HG03520 (cell line): ENCODE results near the gene IFT27.
"Not testable (repeated sequence)": the region's sequence is repeated elsewhere in the genome, so short reads cannot be mapped to it uniquely, and the experiment has no call there.

Source experiments
- ATAC-seq: cut with Tn5 transposase; IDR thresholded peaks from one replicate; pipeline ENCODE4 v1.9.1; 2021; ENCODE audit warnings: mild to moderate bottlenecking, moderate library complexity; ENCODE audit not compliant: unreplicated experiment

IFT27 gene

GRCh38 chr22:36765943-36766450, 9.9 kb downstream of the IFT27 start:
- ATAC-seq: no peak

- ATAC-seq: no peak
Measured at GRCh38 chr22:36765131-36765942, 10.6 kb downstream of the IFT27 start.

GRCh38 chr22:36764641-36765040, 11.3 kb downstream of the IFT27 start:
- ATAC-seq: no peak

GRCh38 chr22:36764060-36764459, 11.9 kb downstream of the IFT27 start:
- ATAC-seq: no peak

- ATAC-seq: no peak
Measured at GRCh38 chr22:36763576-36763975, 12.3 kb downstream of the IFT27 start.

- no peak for ATAC-seq
Measured at GRCh38 chr22:36762687-36763260, 13.1 kb downstream of the IFT27 start.

- no peak for ATAC-seq
Measured at GRCh38 chr22:36761553-36762240, 14.2 kb downstream of the IFT27 start.

GRCh38 chr22:36760786-36761185, 15.1 kb downstream of the IFT27 start:
- ATAC-seq: no peak

GRCh38 chr22:36759481-36760159, 16.3 kb downstream of the IFT27 start:
- ATAC-seq: no peak

GRCh38 chr22:36758792-36759271, 17.1 kb downstream of the IFT27 start:
- ATAC-seq: no peak

GRCh38 chr22:36757668-36758211, 18.2 kb downstream of the IFT27 start:
- no peak for ATAC-seq

GRCh38 chr22:36756746-36757655, 18.9 kb downstream of the IFT27 start:
- ATAC-seq: no peak

- no peak for ATAC-seq
Measured at GRCh38 chr22:36756031-36756430, 19.9 kb downstream of the IFT27 start.

- no peak for ATAC-seq
Measured at GRCh38 chr22:36755316-36755715, 20.6 kb downstream of the IFT27 start.

- not testable (repeated sequence) for ATAC-seq
Measured at GRCh38 chr22:36754881-36755280, 21.0 kb downstream of the IFT27 start.

GRCh38 chr22:36753916-36754315, 22.0 kb downstream of the IFT27 start:
- no peak for ATAC-seq

- no peak for ATAC-seq
Measured at GRCh38 chr22:36753120-36753802, 22.7 kb downstream of the IFT27 start.

- ATAC-seq: no peak
Measured at GRCh38 chr22:36746375-36746970, 29.4 kb downstream of the IFT27 start.
